ENCODE measurements around the gene AATF.
A peak's percentile ranks its signal among the peaks of the same experiment; 100 is the strongest.

The AATF gene

GRCh38 chr17:37081287-37081686 lies 132.5 kb downstream of the AATF start:
- DNase-seq (ENCODE audit: low spot score): no peak

DNA sequence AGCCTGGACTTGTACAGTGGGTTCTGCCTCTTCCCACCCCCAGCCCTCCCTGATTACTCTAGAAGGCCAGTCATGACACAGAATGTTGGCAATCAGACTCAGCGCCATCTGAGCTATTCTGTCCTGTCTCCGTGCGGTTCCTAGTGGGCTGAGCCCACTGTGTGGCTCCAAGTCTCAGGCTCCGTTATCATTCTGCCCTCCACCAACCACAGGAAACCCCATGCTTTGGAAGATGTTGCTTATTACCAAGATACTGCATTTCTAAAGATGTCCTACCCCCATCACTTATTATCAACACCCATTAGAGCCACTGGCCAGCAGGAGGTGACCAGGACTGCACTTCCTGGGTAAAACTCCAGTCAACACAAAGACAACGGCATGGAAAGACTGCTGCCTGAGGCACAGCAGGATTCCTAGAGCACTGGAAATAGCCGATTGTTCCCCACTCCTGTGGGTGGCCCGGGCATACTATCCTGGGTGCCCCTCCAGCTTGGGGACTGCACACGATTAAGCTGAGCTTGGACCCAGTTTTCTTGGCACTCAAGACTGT lies 133.6 kb downstream of the AATF start:
- DNase-seq (ENCODE audit: low spot score): no peak

DNA sequence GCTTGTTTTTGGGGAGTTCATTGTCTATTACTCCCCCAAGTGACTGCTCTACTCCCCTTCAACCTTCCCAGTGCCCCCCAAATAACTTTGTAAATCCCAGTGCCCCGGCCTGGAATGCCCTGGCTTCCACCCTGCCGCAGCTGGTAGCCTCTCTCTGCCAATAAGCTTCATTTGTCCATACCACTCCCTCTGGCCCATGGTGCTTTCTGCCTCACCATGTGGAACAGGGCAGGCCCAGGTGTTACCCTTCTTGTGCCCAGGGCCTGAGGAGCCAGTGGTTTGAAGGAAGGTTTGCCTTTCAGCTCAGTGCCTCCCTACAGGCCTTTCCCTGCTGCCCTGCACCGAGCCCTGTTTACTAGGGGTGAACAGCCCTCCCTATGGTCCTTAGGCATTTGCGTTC lies 134.2 kb downstream of the AATF start:
- no peak for DNase-seq (ENCODE audit: low spot score)

DNA sequence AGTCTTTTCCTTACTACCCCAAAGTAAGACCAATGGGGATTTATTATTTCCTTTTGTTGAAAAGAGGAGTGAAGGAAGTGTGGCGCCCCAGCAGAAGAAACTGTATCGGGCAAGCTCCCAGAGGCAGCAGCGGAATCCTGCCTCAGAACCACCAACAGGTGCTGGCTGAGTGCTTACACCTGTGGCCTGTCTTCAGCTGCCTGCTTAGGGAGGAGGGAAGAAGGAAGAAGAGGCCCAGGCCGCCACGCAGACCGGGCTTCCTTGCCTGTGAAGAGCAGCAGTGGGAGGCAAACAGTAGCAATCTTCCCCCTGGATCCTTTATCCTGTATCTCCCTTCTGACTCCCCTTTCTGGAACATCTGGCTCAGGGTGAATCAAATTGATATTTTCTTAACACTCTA lies 134.7 kb downstream of the AATF start:
- DNase-seq (ENCODE audit: low spot score): no peak

DNA sequence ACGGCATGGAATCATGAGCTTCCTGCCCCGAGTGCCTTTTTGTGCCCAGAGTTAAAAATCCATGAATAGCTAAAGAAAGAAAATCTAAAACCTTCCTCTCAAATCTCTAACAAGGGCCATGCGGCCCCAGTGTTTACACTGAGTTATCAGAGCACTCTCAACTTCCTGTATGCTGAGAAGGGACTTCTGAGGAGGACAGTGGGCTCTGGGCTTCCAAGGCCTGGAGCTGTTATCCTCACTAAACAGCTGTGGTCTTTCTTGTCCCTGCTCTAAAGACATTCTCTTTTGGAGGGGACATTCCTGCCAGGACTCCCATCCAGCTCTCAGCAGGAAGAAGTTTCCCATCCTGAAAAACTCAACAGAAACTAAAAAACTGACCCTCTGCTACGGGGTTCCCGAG lies 135.6 kb downstream of the AATF start:
- DNase-seq (ENCODE audit: low spot score): no peak

- no peak for DNase-seq (ENCODE audit: low spot score)
These were observed 137.6 kb downstream of the AATF start for GRCh38 chr17:37086334-37086733.

- DNase-seq (ENCODE audit: low spot score): no peak
These were observed 138.2 kb downstream of the AATF start for GRCh38 chr17:37086948-37087347.

GRCh38 chr17:37087683-37088082 lies 138.9 kb downstream of the AATF start:
- DNase-seq (ENCODE audit: low spot score): no peak

- DNase-seq (ENCODE audit: low spot score): no peak
These were observed 139.7 kb downstream of the AATF start for GRCh38 chr17:37088459-37088858.

- DNase-seq (ENCODE audit: low spot score): no peak
These were observed 140.2 kb downstream of the AATF start for GRCh38 chr17:37088913-37089312.

DNA sequence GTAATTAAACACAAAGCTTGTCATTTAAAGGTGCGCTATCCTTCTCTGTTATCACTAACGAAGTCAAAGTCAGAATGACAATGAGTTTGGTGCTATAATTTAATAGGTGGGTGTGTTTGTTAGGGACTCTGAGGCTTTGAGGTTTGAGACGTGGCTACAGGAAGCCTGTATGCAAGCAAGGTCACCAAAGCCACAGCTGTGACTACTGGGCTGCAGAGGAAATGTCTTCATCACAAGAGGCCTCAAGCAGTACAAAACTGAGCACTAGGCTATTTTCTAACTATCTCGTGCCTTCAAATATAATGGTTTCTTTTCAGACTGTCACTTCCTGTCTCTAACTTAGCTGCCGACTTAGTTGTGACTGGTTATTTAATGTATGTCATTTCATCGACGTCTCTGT lies 141.2 kb downstream of the AATF start:
- DNase-seq (ENCODE audit: low spot score): no peak

GRCh38 chr17:37090941-37091340 lies 142.2 kb downstream of the AATF start:
- DNase-seq (ENCODE audit: low spot score): no peak

GRCh38 chr17:37092071-37092470 lies 143.3 kb downstream of the AATF start:
- DNase-seq (ENCODE audit: low spot score): no peak

- DNase-seq (ENCODE audit: low spot score): no peak
These were observed 143.9 kb downstream of the AATF start for GRCh38 chr17:37092701-37093100.

GRCh38 chr17:37094391-37094790 lies 145.6 kb downstream of the AATF start:
- DNase-seq (ENCODE audit: low spot score): no peak

DNA sequence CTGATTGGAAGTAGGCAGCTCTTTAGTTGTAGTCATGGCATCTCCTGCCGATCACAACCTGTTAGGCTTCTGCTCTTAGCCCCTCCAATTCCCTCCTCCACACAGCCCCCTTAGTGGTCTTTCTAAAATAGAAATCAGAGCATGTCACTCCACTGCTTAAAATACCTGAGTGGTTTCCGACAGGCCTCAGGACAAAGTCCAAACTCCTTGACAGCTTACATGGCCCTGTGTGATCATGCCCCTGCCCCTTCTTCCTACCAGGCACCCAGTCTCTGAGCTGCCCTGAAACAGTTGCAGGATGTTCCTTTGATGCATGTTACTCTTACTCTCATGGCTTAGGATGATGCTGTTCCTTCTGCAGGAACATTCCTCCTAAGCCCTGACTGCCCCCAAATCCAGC lies 147.3 kb downstream of the AATF start:
- DNase-seq (ENCODE audit: low spot score): no peak

DNA sequence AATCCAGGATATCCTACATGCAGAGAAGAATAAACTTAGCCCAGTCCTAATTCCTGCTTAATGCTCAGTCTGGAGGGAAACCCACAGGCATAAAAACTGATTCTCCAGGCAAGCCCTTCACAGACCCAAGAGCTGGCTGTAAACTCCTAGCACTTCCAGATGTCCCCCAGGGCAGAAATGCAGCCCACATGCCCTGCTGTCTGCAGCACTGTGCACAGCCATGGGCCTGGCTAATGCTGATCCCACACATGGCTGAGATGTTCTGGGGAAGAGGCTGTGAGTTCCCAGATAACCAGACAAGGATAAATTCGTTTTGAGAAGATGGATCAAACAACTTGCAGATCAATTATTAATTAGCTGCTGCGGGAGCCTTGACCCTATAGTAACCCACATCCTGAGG lies 148.4 kb downstream of the AATF start:
- no peak for DNase-seq (ENCODE audit: low spot score)

DNA sequence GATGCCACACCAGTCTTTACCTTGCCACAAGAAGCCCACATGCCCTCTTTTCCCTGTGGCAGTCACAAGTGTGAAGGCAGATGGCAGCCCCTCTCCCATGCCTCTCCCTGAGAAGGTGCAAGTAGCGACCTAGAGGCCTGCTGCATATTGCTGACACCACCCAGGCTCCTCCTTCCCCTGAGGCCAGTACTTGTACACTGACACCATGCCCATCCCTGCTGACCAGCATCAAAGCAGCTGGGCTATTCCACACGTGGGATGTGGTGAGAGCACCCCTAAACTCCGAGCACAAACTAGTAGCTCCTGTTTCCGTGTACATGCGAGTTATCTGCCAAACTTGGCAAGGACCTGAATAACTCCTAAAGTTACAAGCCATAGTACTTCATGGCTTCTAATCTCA lies 149.4 kb downstream of the AATF start:
- no peak for DNase-seq (ENCODE audit: low spot score)

DNA sequence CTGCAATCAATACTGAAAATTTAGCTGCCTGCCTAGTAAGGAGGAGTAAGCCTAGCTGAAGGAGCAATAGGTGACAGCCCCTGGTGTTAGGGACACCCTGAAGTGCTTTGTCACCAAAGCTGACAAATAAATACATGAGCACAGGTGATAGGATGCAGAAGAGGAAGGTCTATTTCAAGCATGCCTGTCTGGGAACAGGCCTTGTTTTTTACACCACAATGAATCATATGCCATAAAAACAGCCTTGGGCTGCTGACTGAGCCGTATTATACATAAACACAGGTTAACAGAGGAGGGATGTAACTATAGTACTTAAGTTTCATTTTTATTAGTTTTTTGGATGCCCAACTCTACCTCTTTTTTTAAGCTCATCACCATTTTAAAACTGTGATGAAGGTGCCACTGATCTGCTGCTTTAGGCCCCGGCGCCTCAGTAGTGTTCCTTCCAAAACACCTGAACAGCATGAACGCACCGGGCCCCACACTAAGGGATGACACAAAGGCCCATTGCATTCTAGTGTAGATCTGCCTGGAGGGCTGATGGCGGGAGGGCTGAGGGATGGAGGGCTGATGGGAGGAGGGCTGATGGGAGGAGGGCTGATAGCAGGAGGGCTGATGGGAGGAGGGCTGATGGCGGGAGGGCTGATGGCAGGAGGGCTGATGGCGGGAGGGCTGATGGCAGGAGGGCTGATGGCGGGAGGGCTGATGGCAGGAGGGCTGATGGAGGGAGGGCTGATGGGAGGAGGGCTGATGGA lies 150.3 kb downstream of the AATF start:
- DNase-seq (ENCODE audit: low spot score): no peak

- DNase-seq (ENCODE audit: low spot score): peak; percentile 10
These were observed 151.5 kb downstream of the AATF start for GRCh38 chr17:37100231-37100630.

- DNase-seq (ENCODE audit: low spot score): no peak
These were observed 152.6 kb downstream of the AATF start for GRCh38 chr17:37101306-37101705.

- no peak for DNase-seq (ENCODE audit: low spot score)
These were observed 154.5 kb downstream of the AATF start for GRCh38 chr17:37103231-37103630.

DNA sequence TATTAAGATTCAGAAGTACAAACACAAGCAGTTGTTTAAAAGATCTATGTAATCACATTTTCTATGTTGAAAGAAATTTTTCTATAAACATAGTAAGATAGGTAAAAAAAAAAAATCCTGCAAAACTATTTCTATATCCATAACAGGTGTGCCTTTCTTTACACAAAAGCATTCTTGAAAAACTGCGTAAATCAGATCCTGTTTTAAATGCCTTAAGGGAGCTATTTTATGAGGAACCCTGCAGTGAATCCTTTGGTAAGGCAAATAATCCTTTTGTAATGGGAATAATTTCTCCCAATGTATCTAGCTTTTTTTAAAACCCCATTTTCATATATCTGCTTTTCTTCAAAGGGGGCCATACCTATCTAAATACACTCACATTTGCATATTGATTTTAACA lies 157.3 kb downstream of the AATF start:
- DNase-seq (ENCODE audit: low spot score): no peak

Data from AG08395 (cell line).